ENCODE measurements around the gene EN2.

DNA sequence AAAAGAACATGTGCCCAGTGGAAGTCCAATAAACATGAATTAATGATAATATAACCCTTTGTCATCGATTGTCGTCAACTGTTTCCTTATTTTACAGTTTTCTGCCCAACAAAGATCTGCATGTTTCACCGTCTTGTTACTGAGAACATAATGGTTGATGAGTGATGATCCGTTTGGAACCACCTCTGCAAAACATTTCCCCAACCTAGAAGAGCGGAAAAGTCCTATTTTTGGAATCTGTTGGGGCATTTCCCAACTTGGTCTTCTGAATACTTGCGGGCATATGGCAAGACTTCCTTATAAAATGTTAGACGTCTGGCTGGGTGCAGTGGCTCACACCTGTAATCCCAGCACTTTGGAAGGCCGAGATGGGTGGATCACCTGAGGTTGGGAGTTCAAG, 56.4 kb downstream of the EN2 start:
- TF ChIP-seq, protein P1, sequence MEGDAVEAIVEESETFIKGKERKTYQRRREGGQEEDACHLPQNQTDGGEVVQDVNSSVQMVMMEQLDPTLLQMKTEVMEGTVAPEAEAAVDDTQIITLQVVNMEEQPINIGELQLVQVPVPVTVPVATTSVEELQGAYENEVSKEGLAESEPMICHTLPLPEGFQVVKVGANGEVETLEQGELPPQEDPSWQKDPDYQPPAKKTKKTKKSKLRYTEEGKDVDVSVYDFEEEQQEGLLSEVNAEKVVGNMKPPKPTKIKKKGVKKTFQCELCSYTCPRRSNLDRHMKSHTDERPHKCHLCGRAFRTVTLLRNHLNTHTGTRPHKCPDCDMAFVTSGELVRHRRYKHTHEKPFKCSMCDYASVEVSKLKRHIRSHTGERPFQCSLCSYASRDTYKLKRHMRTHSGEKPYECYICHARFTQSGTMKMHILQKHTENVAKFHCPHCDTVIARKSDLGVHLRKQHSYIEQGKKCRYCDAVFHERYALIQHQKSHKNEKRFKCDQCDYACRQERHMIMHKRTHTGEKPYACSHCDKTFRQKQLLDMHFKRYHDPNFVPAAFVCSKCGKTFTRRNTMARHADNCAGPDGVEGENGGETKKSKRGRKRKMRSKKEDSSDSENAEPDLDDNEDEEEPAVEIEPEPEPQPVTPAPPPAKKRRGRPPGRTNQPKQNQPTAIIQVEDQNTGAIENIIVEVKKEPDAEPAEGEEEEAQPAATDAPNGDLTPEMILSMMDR (IDR thresholded peaks at IDR 0.05), result no peak
- no peak for TF ChIP-seq POLR2AphosphoS5 (IDR thresholded peaks at IDR 0.05)
- TF ChIP-seq EP300 (IDR thresholded peaks at IDR 0.05), result no peak
